GM12892 (cell line): ENCODE data around the gene SLMAP.

ENCODE experiments used
- POLR2A ChIP-seq: IDR thresholded peaks from 2 replicates; pipeline ENCODE4 v1.6.1; 2011; ENCODE audit warnings: low read depth, low read length, control low read depth
- POLR2AphosphoS5 ChIP-seq: IDR thresholded peaks from 2 replicates; pipeline ENCODE4 v1.6.1; 2011; ENCODE audit warnings: low read depth, low read length, control low read depth
- TAF1 ChIP-seq: IDR thresholded peaks from 2 replicates; pipeline ENCODE4 v1.6.1; 2011; ENCODE audit warnings: low read depth, mild to moderate bottlenecking, control low read depth, low read length, borderline replicate concordance

GRCh38 chr3:57821765-57822164, 65.7 kb downstream of the SLMAP start:
- no peak for TF ChIP-seq POLR2AphosphoS5
- TF ChIP-seq POLR2A, result no peak
- TF ChIP-seq TAF1, result no peak
